ENCODE measurements around the gene GLG1.
"Not testable (repeated sequence)": the region's sequence is repeated elsewhere in the genome, so short reads cannot be mapped to it uniquely, and the experiment has no call there.

GLG1 gene

GRCh38 chr16:74460542-74460941 lies 146.4 kb downstream of the GLG1 start:
- no peak for DNase-seq (ENCODE audit: low spot score in 2 of 2)
- Histone ChIP-seq H3K27me3 (ENCODE audit: low read depth) (no peaks in the 10 kb centered on the region), H3K4me1 (peaks cover 4% of the 10 kb centered on the region; the same call in 1 of the 2 replicates), H3K36me3 (replicated peaks) (peaks cover 68% of the 10 kb centered on the region), H3K4me3 (no peak overlapping the region), H3K9me3 (no peaks in the 10 kb centered on the region)
- in situ Hi-C loops (cut with MboI; ENCODE audit: low sequenced_read_pairs), result no loop called here

- in situ Hi-C loops (cut with MboI; ENCODE audit: low sequenced_read_pairs), result no loop called here
- Histone ChIP-seq H3K4me3 (no peak overlapping the region), H3K9me3 (no peaks in the 10 kb centered on the region), H3K27me3 (ENCODE audit: low read depth) (no peaks in the 10 kb centered on the region), H3K36me3 (replicated peaks) (peaks cover 68% of the 10 kb centered on the region), H3K4me1 (peaks cover 4% of the 10 kb centered on the region; the same call in 1 of the 2 replicates)
- no peak for DNase-seq (ENCODE audit: low spot score in 2 of 2)
These were observed 150.7 kb downstream of the GLG1 start for GRCh38 chr16:74456290-74456625.

- H3K4me1 ChIP-seq, result peaks cover 2% of the 10 kb centered on the region; the same call in 1 of the 2 replicates
- no peaks in the 10 kb centered on the region for H3K9me3 ChIP-seq
- no peaks in the 10 kb centered on the region for H3K27me3 ChIP-seq (ENCODE audit: low read depth)
- no peak overlapping the region for H3K4me3 ChIP-seq
- DNase-seq (ENCODE audit: low spot score in 2 of 2), result no peak
- in situ Hi-C loops (cut with MboI; ENCODE audit: low sequenced_read_pairs), result no loop called here
- peaks cover 71% of the 10 kb centered on the region for H3K36me3 ChIP-seq (replicated peaks)
These were observed 151.2 kb downstream of the GLG1 start for GRCh38 chr16:74455619-74456289.

DNA sequence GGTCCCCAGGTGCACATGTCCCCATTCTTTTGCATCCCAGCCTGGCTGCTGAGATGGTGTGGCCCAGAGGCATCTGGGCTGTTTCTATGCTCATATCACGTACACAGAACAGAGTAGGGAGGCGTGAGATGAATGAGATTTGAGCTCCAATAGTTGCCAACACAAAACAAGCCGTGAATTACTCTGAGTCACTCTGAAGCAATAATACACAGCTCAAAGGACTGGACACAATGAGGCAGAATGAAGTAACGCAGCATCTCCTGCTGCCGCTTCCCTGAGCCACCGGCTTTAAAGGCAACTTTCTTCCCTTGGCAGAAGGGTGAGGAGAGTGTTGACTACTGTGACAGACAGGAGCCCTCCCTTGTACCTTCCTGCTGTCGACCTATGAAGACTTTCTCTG lies 151.7 kb downstream of the GLG1 start:
- no peak for DNase-seq (ENCODE audit: low spot score in 2 of 2)
- Histone ChIP-seq H3K9me3 (no peaks in the 10 kb centered on the region), H3K36me3 (replicated peaks) (peaks cover 71% of the 10 kb centered on the region), H3K27me3 (ENCODE audit: low read depth) (no peaks in the 10 kb centered on the region), H3K4me1 (no peaks in the 10 kb centered on the region), H3K4me3 (no peak overlapping the region)
- in situ Hi-C loops (cut with MboI; ENCODE audit: low sequenced_read_pairs), result no loop called here

- in situ Hi-C loops (cut with MboI; ENCODE audit: low sequenced_read_pairs), result no loop called here
- no peak for DNase-seq (ENCODE audit: low spot score in 2 of 2)
- no peaks in the 10 kb centered on the region; the same call in 1 of the 2 replicates for H3K9me3 ChIP-seq
These were observed 154.8 kb downstream of the GLG1 start for GRCh38 chr16:74451951-74452758.

DNA sequence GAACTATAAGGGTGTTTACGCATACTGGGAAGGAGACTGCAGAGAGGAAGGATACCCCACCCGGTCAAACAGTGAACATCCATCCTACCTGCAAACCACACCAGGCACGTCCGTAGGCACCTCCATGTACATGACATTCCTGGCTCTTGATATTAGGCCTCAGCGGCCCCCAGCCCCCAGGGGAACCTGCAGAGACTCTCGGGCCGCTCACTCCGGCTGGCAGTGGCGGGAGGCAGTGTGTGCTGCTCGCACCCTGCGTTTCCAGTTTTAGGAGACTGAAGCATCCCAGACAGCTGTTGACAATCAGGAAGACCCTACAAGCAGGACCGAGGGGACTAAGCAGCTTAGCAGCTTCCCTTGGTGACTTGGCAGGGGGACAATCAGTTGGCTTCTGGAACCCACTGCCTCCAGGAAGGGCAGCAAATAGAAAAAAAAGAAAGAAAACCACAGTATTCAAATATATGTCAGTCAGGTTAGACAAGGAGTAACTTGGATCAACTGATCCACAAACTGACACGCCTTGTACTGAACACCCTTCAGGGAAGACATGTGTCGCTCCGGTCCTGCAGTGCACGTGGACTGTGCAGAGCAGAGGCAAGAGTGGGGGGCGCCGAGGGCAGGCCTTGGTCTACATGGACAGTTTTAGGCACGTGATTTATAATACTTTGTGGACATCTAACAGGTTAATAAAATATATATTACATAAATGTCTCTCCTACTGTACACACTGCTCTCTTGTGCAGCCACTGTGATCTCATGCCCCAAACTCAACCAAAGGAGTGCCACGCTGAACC lies 155.8 kb downstream of the GLG1 start:
- Histone ChIP-seq H3K4me3 (no peak overlapping the region), H3K27me3 (ENCODE audit: low read depth) (no peaks in the 10 kb centered on the region), H3K9me3 (no peaks in the 10 kb centered on the region; the same call in 1 of the 2 replicates), H3K36me3 (replicated peaks) (peaks cover 56% of the 10 kb centered on the region), H3K4me1 (no peaks in the 10 kb centered on the region)
- no peak for DNase-seq (ENCODE audit: low spot score in 2 of 2)
- in situ Hi-C loops (cut with MboI; ENCODE audit: low sequenced_read_pairs), result no loop called here

More at GRCh38 chr16:74451951-74452758, 154.8 kb downstream of the GLG1 start:
- Histone ChIP-seq H3K36me3 (replicated peaks) (peaks cover 66% of the 10 kb centered on the region), H3K4me1 (no peaks in the 10 kb centered on the region), H3K4me3 (no peak overlapping the region), H3K27me3 (ENCODE audit: low read depth) (no peaks in the 10 kb centered on the region)

DNA sequence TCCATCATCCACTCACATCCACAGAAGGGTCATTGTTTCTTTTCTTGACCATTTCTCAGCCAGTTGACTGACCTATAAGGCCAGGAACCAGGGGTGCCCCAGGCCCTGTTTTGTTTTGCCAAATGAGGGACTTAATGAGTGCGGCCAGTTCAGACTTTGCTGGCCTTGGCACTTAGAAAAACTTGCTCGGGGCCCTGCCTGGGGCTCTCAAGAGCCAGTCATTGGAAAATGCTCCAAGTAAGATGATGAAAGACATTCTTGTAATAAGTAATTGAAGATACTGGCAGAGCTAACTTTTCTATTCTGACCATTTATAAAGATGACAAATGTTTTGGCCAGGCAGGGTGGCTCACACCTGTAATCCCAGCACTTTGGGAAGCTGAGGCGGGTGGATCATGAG lies 156.7 kb downstream of the GLG1 start:
- no peak for DNase-seq (ENCODE audit: low spot score in 2 of 2)
- Histone ChIP-seq H3K27me3 (ENCODE audit: low read depth) (no peaks in the 10 kb centered on the region), H3K4me1 (no peaks in the 10 kb centered on the region), H3K36me3 (replicated peaks) (peaks cover 47% of the 10 kb centered on the region), H3K9me3 (no peaks in the 10 kb centered on the region; the same call in 1 of the 2 replicates), H3K4me3 (no peak overlapping the region)
- in situ Hi-C loops (cut with MboI; ENCODE audit: low sequenced_read_pairs), result no loop called here

DNA sequence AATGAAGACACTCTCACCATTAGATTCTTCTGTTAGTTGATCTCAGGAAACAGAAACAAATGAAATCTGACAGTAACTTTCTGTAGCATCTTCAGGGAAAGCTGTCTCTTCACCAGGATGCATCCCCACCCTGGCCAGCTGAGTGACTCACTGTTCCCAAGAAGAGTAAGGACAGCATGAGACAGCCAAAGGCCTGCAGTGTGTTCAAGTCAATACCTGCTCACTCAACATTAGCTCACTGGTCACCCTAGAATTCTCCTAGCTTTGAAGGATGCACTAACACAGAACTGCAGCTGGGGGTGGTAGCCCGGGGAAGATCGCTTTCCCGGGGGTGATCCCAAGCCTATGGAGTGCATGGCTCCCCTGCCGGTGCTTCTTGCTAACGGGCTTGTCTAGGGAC lies 157.4 kb downstream of the GLG1 start:
- H3K4me3 ChIP-seq, result no peak overlapping the region
- no peaks in the 10 kb centered on the region for H3K4me1 ChIP-seq
- peaks cover 41% of the 10 kb centered on the region for H3K36me3 ChIP-seq (replicated peaks)
- H3K27me3 ChIP-seq (ENCODE audit: low read depth), result no peaks in the 10 kb centered on the region
- in situ Hi-C loops (cut with MboI; ENCODE audit: low sequenced_read_pairs), result no loop called here
- no peaks in the 10 kb centered on the region; the same call in 1 of the 2 replicates for H3K9me3 ChIP-seq
- no peak for DNase-seq (ENCODE audit: low spot score in 2 of 2)

DNA sequence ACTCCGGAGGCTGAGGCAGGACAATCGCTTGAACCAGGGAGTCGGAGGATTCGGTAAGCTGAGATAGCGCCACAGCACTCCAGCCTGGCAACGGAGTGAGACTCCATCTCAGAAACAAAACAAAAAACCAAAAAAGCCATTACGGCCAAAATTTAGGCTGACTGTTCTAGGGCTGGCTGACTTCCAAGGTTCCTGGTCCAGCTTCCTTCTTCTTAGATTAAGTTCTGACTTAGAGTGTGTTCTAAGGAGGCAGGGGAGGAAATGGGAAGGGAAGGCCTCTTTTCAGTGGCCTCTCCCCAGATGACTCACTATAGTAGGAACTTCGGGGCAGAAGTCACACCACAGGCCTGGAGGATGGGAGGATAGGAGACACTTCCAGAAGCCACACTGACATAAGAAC lies 157.9 kb downstream of the GLG1 start:
- H3K9me3 ChIP-seq, result no peaks in the 10 kb centered on the region; the same call in 1 of the 2 replicates
- in situ Hi-C loops (cut with MboI; ENCODE audit: low sequenced_read_pairs), result no loop called here
- peaks cover 38% of the 10 kb centered on the region for H3K36me3 ChIP-seq (replicated peaks)
- no peak for DNase-seq (ENCODE audit: low spot score in 2 of 2)
- no peaks in the 10 kb centered on the region for H3K4me1 ChIP-seq
- no peaks in the 10 kb centered on the region for H3K27me3 ChIP-seq (ENCODE audit: low read depth)
- H3K4me3 ChIP-seq, result no peak overlapping the region

DNA sequence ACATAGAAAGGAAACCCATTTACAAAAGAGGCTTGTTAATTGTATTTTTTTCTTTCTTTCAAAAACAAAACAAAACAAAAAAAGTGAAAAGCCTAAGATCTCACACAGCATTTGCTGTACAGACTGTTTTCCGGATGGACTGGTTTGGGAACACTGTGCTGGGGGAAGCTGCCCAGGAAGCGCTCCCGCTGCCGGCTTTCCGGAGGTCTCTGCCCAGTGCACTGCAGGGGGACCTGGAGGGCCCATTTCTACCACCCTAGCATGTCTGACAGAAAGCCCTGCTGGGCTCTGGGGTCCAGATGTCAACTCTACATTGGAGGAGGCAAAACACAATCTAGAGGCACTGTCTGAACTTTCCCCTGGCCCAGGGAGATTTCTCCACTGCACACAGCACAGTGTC lies 159.3 kb downstream of the GLG1 start:
- Histone ChIP-seq H3K4me1 (no peaks in the 10 kb centered on the region), H3K27me3 (ENCODE audit: low read depth) (no peaks in the 10 kb centered on the region), H3K36me3 (replicated peaks) (peaks cover 26% of the 10 kb centered on the region), H3K9me3 (no peaks in the 10 kb centered on the region; the same call in 1 of the 2 replicates), H3K4me3 (no peak overlapping the region)
- in situ Hi-C loops (cut with MboI; ENCODE audit: low sequenced_read_pairs), result no loop called here
- no peak for DNase-seq (ENCODE audit: low spot score in 2 of 2)

GRCh38 chr16:74446866-74447265 lies 160.0 kb downstream of the GLG1 start:
- in situ Hi-C loops (cut with MboI; ENCODE audit: low sequenced_read_pairs), result no loop called here
- DNase-seq (ENCODE audit: low spot score in 2 of 2), result no peak
- H3K36me3 ChIP-seq (replicated peaks), result peaks cover 21% of the 10 kb centered on the region
- H3K9me3 ChIP-seq, result no peaks in the 10 kb centered on the region; the same call in 1 of the 2 replicates
- H3K4me1 ChIP-seq, result no peaks in the 10 kb centered on the region
- no peak overlapping the region for H3K4me3 ChIP-seq
- no peaks in the 10 kb centered on the region for H3K27me3 ChIP-seq (ENCODE audit: low read depth)

DNA sequence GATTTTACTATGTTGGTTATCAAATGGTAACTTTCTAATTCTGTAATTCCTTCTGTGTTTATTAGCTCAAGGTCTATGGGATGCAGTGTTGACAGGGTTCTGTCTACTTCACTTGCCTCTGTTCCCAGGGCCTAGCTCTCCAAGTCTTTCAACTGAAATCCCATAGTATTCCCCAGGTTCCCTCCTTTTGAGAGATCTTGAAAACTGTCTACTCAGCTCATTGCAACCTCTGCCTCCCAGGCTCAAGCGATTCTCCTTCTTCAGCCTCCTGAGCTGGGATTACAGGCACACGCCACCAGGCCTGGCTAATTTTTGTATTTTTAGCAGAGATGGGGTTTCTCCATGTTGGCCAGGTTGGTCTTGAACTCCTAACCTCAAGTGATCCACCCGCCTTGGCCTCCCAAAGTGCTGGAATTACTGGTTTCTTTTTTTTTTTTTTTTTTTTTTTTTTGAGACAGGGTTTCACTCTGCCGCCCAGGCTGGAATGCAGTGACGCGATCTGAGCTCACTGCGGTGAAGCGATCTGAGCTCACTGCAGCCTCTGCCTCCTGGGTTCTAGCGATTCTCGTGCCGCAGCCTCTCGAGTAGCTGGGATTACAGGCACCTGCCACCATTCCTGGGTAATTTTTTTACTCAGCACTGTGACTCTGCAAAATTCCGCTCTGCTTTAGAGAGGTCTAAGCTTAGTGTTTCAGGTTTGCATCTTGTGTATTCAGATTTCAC lies 163.1 kb downstream of the GLG1 start:
- H3K4me3 ChIP-seq; in situ Hi-C loops (cut with MboI; ENCODE audit: low sequenced_read_pairs); DNase-seq (ENCODE audit: low spot score in 2 of 2); H3K36me3 ChIP-seq (replicated peaks); H3K4me1 ChIP-seq; H3K9me3 ChIP-seq; H3K27me3 ChIP-seq (ENCODE audit: low read depth): not testable (repeated sequence)

- Histone ChIP-seq H3K4me1 (peaks cover 3% of the 10 kb centered on the region; the same call in 1 of the 2 replicates), H3K4me3 (no peak overlapping the region), H3K36me3 (replicated peaks) (no peaks in the 10 kb centered on the region), H3K9me3 (no peaks in the 10 kb centered on the region), H3K27me3 (ENCODE audit: low read depth) (no peaks in the 10 kb centered on the region)
- in situ Hi-C loops (cut with MboI; ENCODE audit: low sequenced_read_pairs), result no loop called here
- no peak for DNase-seq (ENCODE audit: low spot score in 2 of 2)
These were observed 167.2 kb downstream of the GLG1 start for GRCh38 chr16:74439685-74440084.
